ENCODE measurements around the gene OBP2A. TPM values are rescaled to one million over a fixed set of nuclear protein-coding genes. Genes with fewer than 3 reads are reported as not detected.

The OBP2A gene
- total RNA-seq, 1 experiment from 2014 or later: not detected

- no peak for TF ChIP-seq CTCF (conservative IDR thresholded peaks at IDR 0.05)
- H3K9me3 Mint-ChIP-seq: peaks cover 6 to 9% of the 10 kb centered on the region in 2 experiments
- WGBS (ENCODE audit: extremely low coverage, insufficient read length, low lambda C conversion rate): no CpG with 5 or more reads among the region's 18 CpGs
- H2AK5ac ChIP-seq (ENCODE audit: insufficient read length, low read length): no peak overlapping the region
- H4K20me1 ChIP-seq (ENCODE audit: control insufficient read depth, insufficient read depth, insufficient read length): no peaks in the 10 kb centered on the region
- H2AFZ ChIP-seq (ENCODE audit: low read length): no peak overlapping the region
- no peaks in the 10 kb centered on the region for H3K27me3 ChIP-seq (ENCODE audit: insufficient read depth, low read length)
- H3K18ac ChIP-seq (ENCODE audit: insufficient read length, low read depth, low read length): no peak overlapping the region
- H3K4me1 Mint-ChIP-seq: peaks cover 0 to 2% of the 10 kb centered on the region in 2 experiments; a peak in 2 of 4 replicates
- peaks cover 0 to 3% (median 0%) of the 10 kb centered on the region in 3 experiments; a peak in 1 of 7 replicates for H3K36me3 Mint-ChIP-seq (ENCODE audit: insufficient read depth in 1 of 3, low read depth in 3 of 3)
- no peak overlapping the region for H3K4me2 ChIP-seq (ENCODE audit: insufficient read depth, insufficient read length, low read length)
- no peak for DNase-seq
- no peak overlapping the region for H3K4ac ChIP-seq (ENCODE audit: low read depth, low read length)
- no peak overlapping the region; the same call in 1 of the 2 replicates for H3K14ac ChIP-seq (ENCODE audit: insufficient read depth, low read length)
- H3K79me2 ChIP-seq (ENCODE audit: insufficient read depth, low read length): no peaks in the 10 kb centered on the region
- no peaks in the 10 kb centered on the region for H3K23me2 ChIP-seq (ENCODE audit: insufficient read length, low read depth, low read length, poor library complexity, severe bottlenecking)
- H3T11ph ChIP-seq (ENCODE audit: low read length): no peak overlapping the region
- H3K27ac Mint-ChIP-seq: no peak overlapping the region
- no peaks in the 10 kb centered on the region for H3K9me3 ChIP-seq (ENCODE audit: control insufficient read depth, low read depth, low read length)
- H4K8ac ChIP-seq (replicated peaks; ENCODE audit: insufficient read length, low read depth, low read length): no peak overlapping the region
- no peaks in the 10 kb centered on the region for H3K4me1 ChIP-seq (ENCODE audit: insufficient read depth, low read length)
- H3K23ac ChIP-seq (ENCODE audit: insufficient read length, low read depth, low read length): no peak overlapping the region
- no peak overlapping the region for H4K5ac ChIP-seq (ENCODE audit: insufficient read length, low read depth, low read length)
- no peak overlapping the region for H2BK12ac ChIP-seq (ENCODE audit: insufficient read length, low read depth, low read length)
- H2BK15ac ChIP-seq (ENCODE audit: low read depth, low read length): no peak overlapping the region
- no peak overlapping the region for H2BK5ac ChIP-seq (ENCODE audit: insufficient read length, low read length)
- no peaks in the 10 kb centered on the region for H3K79me1 ChIP-seq (ENCODE audit: insufficient read depth, low read depth, low read length, poor library complexity, severe bottlenecking)
- no peak overlapping the region for H3K56ac ChIP-seq (ENCODE audit: insufficient read length, low read depth, low read length)
- H2BK20ac ChIP-seq (ENCODE audit: low read depth, low read length, poor library complexity, severe bottlenecking): no peak overlapping the region
- no peak overlapping the region for H3K9ac ChIP-seq (ENCODE audit: extremely low read depth, insufficient read length, low read length)
- no peak overlapping the region for H3K27ac ChIP-seq (ENCODE audit: insufficient read length, low read depth, low read length)
- H2BK120ac ChIP-seq (ENCODE audit: low read depth, low read length, poor library complexity, severe bottlenecking): no peak overlapping the region
- no peak overlapping the region for H3K4me3 Mint-ChIP-seq
- H3K27me3 Mint-ChIP-seq (ENCODE audit: low read depth): peaks cover 15% of the 10 kb centered on the region
- H4K91ac ChIP-seq (ENCODE audit: insufficient read length, low read depth, low read length): no peak overlapping the region
These were observed 35.9 kb downstream of the OBP2A start for GRCh38 chr9:135581636-135582426.
